PFSK-1 (cell line): ENCODE results near the gene EN1.

Source experiments
- FOXP2 ChIP-seq: optimal IDR thresholded peaks from 2 replicates; pipeline ENCODE3; 2011; ENCODE audit warnings: borderline replicate concordance, control low read depth, inconsistent platforms; ENCODE audit not compliant: insufficient read depth; ENCODE audit errors: extremely low read length, extremely low read depth
- POLR2AphosphoS5 ChIP-seq: IDR thresholded peaks from 2 replicates; pipeline ENCODE4 v1.6.1; 2012; ENCODE audit warnings: low read depth, mild to moderate bottlenecking, control low read depth, low read length, moderate library complexity
- SIN3A ChIP-seq: IDR thresholded peaks from 2 replicates; pipeline ENCODE4 v1.6.1; 2012; ENCODE audit warnings: mild to moderate bottlenecking, low read length, moderate library complexity, borderline replicate concordance; ENCODE audit not compliant: insufficient read depth
- TAF1 ChIP-seq: IDR thresholded peaks from 2 replicates; pipeline ENCODE4 v1.6.1; 2012; ENCODE audit warnings: low read length, control low read depth, borderline replicate concordance; ENCODE audit not compliant: insufficient read depth
- TF ChIP-seq, protein P1 (sequence below), 2 experiments: IDR thresholded peaks; 2 replicates each; pipeline versions ENCODE4 v1.6.1 to v1.8.0; 2011 to 2012; ENCODE audit warnings: low read depth in 2 of 2, low read length in 2 of 2, control low read depth in 1 of 2, inconsistent platforms in 1 of 2, mild to moderate bottlenecking in 1 of 2, moderate library complexity in 1 of 2; ENCODE audit not compliant: insufficient read depth in 1 of 2

The EN1 gene

DNA sequence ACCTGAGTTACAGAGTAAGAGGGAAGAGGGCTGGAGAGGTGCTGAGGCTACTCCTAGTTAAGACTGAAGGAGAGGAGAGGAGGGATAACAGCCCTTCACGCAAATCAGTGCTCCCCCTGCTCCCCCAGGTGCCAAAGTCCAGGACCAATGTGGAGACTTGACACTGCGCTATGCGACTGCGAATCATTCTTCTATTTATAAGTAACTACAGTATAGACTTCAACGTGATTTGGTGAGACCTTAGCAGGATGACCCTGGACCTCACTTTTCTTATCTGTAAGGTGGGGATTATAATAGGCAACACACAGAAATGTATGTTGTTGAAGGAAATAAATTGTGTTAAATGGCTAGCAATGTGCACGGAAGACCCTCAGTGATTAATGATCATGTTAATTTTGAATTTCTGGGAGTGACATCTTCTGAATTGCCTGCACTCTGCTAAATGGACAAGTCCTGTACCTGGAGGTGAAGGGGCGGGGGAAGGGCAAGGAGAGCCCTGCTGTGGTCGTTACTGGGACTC, 11.0 kb downstream of the EN1 start:
- TF ChIP-seq, protein P1, sequence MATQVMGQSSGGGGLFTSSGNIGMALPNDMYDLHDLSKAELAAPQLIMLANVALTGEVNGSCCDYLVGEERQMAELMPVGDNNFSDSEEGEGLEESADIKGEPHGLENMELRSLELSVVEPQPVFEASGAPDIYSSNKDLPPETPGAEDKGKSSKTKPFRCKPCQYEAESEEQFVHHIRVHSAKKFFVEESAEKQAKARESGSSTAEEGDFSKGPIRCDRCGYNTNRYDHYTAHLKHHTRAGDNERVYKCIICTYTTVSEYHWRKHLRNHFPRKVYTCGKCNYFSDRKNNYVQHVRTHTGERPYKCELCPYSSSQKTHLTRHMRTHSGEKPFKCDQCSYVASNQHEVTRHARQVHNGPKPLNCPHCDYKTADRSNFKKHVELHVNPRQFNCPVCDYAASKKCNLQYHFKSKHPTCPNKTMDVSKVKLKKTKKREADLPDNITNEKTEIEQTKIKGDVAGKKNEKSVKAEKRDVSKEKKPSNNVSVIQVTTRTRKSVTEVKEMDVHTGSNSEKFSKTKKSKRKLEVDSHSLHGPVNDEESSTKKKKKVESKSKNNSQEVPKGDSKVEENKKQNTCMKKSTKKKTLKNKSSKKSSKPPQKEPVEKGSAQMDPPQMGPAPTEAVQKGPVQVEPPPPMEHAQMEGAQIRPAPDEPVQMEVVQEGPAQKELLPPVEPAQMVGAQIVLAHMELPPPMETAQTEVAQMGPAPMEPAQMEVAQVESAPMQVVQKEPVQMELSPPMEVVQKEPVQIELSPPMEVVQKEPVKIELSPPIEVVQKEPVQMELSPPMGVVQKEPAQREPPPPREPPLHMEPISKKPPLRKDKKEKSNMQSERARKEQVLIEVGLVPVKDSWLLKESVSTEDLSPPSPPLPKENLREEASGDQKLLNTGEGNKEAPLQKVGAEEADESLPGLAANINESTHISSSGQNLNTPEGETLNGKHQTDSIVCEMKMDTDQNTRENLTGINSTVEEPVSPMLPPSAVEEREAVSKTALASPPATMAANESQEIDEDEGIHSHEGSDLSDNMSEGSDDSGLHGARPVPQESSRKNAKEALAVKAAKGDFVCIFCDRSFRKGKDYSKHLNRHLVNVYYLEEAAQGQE (IDR thresholded peaks at IDR 0.05; ENCODE audit: insufficient read depth in 1 of 2, low read depth in 2 of 2, low read length in 2 of 2), result no peak
- TF ChIP-seq FOXP2 (no peak), TAF1 (no peak), SIN3A (no peak), POLR2AphosphoS5 (no peak)

DNA sequence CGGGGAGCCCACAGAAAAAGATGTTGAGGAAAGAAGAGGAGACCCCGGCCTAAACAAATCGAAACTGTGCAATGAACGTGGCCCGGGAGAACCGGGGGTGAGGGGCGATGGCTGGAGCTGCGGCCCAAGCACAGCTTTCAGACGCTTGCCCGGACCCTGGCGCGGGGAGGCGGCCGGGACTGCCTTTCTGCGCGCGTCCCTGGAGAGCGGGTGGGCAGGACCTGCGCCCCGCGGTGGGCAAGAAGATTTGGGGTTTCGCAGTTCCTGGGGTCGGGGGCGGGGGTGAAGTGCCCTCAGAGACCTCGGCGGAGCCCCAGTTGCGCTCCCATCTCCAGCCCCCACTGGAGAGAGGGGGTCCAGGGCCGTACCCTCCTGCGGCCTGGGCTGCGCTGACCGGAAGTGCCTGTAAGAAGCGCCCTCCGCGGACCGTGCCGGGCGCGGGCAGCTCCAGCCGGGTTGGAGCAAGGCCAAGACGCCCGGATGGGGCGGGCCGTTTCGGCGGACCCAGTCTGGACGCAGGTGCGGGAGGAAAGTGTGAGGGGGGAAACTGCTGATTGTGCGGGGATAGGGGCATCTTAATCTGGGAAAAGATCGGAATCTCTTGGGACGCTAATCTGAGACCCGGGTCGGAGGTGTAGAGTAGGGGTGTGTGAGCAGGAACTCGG, 11.6 kb downstream of the EN1 start:
- TF ChIP-seq SIN3A (no peak), TAF1 (no peak), POLR2AphosphoS5 (no peak), FOXP2 (no peak)
- TF ChIP-seq, protein P1 (IDR thresholded peaks at IDR 0.05; ENCODE audit: insufficient read depth in 1 of 2, low read depth in 2 of 2, low read length in 2 of 2), result no peak

DNA sequence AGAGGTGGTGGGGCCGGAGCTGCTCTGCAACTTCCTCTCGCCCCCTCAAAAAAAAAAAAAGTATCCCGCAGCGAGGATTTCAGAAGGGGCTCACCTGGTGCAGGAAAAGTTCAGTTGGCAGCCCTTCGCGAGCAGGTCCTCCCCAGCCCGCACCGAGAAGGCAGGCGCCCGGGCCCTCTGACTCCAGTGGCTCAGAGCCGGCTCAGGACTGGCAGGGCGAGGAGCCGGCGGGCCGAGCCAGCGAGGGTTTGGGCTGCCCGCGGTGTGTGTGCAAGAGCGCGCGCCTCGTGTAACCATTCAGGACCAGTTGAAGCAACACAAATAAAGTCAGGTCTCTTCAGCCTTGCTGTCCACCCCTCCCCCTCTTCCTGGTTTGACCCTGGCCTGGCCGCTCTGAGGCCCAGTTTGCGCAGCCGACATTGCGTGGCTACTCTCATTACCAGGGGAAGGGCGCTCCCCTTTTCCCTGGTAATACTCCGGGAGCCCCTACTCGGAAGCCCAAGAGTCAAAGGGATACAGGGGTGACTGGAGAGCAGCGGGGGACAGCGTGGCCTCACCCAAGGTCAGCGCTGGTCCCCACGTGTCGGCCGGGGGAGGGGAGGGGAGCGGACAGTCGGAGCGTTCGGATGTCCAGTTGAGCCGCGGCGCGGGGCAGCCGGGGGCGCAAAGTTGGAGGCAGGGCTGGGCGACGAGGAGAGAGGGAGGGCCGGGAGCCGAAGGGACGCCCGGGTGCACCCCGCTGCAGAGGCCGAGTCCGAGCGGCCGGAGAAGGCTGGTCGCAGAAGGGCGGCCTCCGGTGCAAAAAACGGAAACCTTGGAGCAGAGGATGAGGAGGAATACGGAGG, 12.3 kb downstream of the EN1 start:
- no peak for TF ChIP-seq FOXP2
- TF ChIP-seq SIN3A, result no peak
- no peak for TF ChIP-seq TAF1
- TF ChIP-seq POLR2AphosphoS5, result no peak
- TF ChIP-seq, protein P1 (IDR thresholded peaks at IDR 0.05; ENCODE audit: insufficient read depth in 1 of 2, low read depth in 2 of 2, low read length in 2 of 2), result no peak

DNA sequence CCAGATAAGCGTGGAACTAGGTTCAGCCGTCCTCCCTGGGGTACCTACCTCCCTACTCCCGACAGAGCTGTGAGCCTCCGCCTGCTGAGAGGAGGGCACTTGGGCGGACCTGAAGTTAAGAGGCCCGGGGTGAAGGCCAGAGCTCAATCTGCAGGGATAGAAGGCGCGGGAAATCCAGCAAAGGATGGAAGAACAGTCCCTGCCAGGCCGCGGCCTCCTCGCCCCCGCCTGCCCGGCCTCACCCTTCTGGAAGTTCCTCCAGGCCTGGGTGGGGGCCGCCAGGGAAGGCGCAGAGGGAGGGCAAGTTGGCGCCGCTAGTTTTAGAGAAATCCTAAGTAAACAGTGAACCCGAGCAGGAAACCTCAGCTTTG, 13.0 kb downstream of the EN1 start:
- TF ChIP-seq SIN3A, result no peak
- no peak for TF ChIP-seq FOXP2
- no peak for TF ChIP-seq TAF1
- TF ChIP-seq, protein P1 (IDR thresholded peaks at IDR 0.05; ENCODE audit: insufficient read depth in 1 of 2, low read depth in 2 of 2, low read length in 2 of 2), result no peak
- TF ChIP-seq POLR2AphosphoS5, result no peak
